Stimulated activated CD4-positive, alpha-beta T cell treated with anti-CD3 and anti-CD28 coated beads, Interleukin-15, amount 100 ng/mL, for 48 hours (primary cell): ENCODE results near the gene HTT.

Experiments used
- DNase-seq, 2 donors: peaks; one replicate each; pipeline ENCODE4 v3.0.0-alpha.2; 2020; ENCODE audit warnings: low read depth in 2 of 2

HTT gene

DNA sequence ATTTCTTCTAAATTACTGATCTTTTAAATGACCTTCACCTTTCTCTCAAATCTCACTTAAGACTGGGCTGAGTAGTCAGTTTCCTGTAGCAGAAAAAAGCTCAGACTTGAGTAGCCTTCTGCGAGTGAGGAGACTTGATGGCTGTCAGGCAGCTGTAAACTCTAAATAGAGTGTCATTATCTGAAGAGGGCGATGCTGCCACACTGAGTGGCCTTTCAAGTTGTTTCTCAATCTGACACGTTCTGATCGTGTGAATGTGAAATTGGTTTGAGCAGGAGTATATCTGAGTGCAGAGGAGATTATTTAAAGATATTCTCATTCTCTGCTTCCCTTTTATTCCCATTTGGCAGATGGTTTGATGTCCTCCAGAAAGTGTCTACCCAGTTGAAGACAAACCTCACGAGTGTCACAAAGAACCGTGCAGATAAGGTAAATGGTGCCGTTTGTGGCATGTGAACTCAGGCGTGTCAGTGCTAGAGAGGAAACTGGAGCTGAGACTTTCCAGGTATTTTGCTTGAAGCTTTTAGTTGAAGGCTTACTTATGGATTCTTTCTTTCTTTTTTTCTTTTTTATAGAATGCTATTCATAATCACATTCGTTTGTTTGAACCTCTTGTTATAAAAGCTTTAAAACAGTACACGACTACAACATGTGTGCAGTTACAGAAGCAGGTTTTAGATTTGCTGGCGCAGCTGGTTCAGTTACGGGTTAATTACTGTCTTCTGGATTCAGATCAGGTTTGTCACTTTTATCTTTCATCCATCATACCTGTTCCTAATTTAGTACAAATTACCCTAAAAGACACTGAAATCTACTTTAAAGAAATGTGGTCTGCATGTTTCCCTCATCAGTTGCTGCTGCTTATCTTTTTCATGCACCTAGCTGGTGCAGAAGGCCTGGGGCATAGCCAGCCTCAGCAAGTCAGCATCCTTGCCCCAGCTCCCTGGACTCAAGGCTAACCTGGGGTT is 100.2 kb downstream of the HTT start:
- no peak for DNase-seq

DNA sequence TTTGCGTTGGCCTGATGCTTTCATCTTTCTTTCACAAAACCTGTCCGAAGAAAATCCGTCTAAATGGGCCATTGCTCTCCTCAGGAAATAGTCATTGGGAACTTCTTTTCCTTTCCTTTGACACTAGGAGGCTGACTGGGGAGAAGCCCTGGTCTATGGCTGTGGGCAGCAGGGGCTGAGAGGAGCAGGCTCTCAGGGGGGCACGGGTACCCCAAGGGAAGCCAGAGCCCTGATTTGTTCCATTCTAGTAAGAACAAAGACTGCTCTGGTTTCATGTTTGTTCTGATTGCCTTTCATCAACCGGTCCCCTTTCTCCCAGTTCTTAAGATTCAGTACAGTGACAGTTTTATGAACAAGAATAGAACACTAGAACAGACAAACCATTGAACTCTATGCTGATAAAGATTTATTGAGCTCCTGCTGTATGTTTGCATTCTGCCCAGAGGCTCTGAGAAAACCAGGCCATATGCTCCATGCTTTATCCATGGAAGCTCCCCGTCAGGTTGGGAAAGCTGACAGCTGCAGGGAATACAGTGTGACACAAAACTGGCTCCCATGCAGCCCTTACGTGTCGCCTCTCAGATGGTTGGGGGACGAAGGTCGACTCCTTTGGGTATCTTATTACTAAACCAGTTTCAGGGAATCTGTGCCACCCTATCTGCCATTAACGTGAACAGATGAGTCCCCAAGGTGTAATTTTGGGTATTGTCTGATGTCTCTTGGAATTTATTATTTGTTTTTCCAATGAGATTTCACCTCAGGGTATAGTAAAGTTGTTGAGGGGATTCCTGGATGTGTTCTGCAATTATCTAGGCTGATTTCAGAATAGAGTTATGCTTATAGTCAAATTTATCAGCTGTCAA is 102.1 kb downstream of the HTT start:
- DNase-seq: no peak

DNA sequence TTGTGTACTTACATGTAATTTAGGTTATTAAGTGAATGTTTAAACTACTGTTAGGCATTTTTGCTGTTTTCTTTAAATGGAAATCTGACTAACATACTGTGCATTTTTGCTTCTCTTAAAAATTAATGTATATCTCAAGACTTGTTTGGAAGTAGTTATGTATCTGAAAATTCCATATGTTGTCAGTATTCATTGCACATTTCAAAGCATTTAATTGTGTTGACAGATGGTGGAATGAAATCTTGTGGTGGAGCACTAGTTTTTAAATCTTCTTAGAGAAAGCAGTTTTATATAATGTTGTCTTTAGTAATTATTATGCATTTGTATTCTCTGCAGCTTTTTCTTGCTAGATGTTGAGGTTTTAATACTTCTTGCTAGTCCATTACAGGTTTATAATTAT is 102.9 kb downstream of the HTT start:
- no peak for DNase-seq

DNA sequence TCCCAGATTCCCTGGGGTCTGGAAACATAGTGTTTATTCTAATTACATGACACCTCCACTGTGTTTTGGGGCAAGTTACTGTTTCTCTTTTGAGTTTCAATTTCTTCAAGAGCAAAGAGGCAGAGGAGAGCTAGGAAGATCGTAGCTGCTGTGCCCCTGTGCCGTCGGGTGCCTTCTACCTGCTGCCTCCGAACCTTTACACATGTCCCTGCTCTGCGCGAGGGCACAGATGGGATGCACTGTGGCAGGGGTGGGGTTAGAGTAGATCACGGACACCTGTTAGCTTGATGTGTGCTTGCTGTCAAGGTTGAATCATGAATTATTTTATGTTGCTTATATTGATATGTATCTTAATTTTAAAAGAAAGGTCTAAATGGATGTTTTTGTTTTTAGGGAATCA is 103.4 kb downstream of the HTT start:
- no peak for DNase-seq

DNA sequence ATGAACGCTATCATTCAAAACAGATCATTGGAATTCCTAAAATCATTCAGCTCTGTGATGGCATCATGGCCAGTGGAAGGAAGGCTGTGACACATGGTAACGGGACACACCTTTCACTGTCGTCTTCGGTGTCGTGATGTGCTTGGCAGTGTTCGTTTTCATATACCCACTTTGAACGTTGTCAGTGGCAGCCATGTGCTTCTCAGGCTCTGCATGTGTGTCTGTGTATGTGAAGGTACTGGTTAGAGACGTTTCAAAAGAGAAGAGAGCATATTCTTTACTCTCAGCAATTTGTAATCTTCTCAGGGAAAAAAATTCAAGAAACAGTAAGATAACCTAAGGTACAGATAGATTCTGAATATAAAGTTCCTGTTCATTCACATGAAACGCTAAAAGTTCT is 103.9 kb downstream of the HTT start:
- no peak for DNase-seq

DNA sequence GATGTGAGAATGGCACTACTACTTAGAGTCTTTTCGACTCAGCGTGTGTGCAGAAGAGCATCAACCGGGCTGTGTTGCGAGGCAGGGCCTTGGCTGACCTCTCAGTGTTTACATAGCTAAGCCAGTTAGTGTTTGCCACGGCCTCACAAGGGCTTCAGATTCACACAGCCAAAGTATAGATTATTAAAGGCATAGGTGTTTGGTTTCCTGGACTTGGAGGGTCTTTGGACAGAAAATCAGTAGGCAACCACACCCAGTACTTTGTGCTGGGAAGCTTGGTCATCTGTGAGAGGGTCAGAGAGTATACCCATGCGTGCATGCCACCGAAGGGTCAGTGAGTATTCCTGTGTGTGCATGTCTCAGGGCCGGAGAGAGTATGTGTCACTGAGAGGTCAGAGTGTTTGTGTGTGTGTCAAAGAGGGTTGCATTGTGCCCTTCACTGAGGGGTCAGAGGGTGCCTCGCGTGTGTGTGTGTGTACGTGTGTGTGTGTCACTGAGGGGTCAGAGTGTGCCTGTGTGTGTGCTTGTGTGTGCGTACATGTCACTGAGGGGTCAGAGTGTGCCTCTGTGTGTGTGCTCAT is 104.7 kb downstream of the HTT start:
- DNase-seq: no peak

DNA sequence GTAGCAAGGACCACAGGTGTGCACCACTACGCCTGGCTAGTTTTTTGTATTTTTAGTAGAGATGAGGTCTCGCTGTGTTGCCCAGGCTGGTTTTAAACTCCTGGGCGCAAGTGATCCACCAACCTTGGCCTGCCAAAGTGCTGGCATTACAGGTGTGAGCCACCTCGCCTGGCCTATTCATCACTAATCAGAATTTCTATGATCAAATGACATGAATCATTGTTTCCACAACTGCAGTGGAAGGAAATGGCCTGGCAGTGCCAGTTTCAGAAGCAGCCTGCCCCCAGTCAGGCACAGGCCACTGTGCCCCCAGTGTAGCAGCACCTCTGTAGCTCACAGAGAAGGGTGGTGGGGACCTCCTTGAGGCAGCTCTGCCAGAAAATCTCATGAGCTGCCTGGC is 108.5 kb downstream of the HTT start:
- no peak for DNase-seq

DNA sequence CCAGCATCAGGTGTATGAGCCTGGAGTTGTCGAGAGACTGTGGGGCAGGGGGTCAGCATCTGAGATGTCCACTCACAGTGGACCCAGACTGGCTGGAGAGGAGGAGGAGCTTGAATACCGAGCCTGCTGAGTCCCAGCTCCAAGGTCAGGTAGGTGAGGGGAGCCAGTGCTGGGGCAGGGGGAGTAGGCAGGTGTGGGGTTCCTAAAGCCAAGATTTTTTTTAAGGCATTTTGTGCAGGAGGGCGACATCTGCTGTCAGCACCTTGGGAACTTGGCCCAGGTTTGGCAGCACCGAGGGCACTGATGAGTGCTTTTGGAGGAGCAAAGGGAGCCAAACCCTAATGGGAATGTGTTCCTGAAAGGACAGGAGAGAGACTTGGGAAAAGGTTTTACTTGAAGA is 110.2 kb downstream of the HTT start:
- no peak for DNase-seq

DNA sequence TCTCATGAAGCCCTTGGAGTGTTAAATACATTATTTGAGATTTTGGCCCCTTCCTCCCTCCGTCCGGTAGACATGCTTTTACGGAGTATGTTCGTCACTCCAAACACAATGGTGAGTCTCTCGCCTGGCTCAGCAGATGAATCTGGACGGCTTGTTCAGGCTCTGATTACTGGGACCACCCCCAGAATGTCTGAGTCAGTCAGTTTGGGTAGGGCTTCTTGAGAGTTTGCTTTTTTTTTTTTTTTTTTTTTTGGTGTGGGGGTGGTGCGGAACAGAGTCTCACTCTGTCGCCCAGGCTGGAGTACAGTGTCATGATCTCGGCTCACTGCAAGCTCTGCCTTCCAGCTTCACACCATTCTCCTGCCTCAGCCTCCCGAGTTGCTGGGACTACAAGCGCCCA is 112.1 kb downstream of the HTT start:
- DNase-seq: no peak

DNA sequence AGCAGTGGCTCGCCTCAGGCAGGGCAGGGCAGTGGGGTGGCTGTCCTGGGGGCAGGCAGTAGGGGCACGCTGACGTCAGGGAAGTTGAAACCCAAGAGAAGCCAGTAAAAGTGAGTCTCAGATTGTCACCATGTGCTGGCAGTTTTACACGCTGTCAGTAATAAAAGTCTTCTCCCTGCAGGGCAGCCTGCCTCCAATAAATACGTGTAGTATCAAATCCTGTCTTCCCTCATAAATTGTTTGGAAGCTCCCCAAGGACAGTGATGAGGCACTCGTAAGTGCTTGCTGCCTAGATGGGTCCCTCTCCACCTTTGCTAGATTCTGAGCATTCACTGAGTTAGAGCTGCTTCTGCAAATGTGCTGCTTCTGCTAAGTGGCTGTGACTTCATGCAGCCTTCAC is 113.6 kb downstream of the HTT start:
- DNase-seq: no peak

DNA sequence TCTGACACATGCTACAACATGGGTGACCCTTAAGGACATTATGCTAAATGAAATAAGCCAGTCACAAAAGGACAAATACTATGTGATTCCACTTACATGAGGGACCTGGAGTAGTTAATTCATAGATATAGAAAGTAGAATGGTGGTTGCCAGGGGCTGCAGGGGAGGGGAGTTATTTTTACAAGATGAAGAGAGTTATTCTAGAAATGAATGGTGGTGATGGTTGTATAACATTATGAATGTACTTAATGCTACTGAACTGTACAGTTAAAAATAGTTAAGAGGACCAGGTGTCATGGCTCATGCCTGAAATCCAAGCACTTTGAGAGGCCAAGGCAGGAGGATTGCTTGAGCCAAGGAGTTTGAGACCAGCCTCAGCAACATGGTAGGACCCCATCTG is 115.0 kb downstream of the HTT start:
- no peak for DNase-seq

DNA sequence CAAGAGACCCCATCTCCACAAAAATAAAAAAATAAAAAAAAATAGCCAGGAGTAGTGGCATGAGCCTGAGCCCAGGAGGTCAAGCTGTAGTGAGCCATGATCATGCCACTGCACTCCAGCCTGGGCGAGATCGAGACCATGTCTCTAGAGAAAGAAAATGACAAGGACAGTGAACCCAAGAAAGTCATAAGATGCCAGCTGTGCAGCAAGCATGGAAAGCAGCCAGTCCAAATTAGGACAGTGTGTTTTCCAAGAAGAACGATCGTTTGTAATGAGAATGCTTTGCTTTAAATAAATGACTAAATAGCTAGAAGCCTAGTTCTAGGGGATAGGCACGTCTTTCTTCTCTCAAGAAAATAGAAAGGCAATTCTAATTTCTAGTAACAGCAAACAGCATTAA is 116.1 kb downstream of the HTT start:
- no peak for DNase-seq

DNA sequence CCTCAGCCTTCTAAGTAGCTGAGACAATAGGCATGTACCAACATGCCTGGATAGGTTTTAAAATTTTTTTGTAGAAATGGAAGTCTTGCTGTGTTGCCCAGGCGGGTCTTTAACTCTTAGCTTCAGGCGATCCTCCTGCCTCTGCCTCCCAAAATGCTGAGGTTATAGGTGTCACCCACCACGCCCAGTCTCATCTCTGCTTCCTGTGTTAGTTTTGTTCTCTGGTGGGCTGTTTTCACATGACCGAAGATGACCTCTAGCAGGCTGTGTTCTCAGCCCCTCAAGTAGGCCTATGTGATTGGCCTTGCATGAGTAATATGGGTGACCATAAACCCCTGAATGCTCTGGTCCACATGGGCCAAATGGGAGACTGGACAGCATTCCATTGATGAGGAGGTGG is 117.7 kb downstream of the HTT start:
- DNase-seq: no peak

DNA sequence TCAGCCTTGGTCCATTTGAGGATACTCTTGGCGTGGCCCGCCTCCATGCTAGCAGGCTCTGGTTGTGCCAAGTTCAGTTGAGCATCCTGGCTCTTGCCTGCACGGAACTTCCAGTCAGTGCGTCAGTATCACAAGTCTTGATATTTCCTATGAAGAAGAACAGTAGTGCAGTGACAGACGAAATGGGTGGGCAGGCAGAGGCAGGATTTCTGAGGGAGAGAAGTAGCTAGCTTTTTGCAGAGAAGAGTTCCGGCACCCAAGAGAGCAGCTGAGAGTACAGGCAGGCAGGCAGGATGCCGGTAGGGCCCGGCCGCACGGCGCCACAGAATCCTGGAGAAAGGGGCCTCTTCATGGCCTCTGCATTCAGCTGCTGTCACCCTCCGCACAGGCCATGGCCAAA is 118.3 kb downstream of the HTT start:
- no peak for DNase-seq

DNA sequence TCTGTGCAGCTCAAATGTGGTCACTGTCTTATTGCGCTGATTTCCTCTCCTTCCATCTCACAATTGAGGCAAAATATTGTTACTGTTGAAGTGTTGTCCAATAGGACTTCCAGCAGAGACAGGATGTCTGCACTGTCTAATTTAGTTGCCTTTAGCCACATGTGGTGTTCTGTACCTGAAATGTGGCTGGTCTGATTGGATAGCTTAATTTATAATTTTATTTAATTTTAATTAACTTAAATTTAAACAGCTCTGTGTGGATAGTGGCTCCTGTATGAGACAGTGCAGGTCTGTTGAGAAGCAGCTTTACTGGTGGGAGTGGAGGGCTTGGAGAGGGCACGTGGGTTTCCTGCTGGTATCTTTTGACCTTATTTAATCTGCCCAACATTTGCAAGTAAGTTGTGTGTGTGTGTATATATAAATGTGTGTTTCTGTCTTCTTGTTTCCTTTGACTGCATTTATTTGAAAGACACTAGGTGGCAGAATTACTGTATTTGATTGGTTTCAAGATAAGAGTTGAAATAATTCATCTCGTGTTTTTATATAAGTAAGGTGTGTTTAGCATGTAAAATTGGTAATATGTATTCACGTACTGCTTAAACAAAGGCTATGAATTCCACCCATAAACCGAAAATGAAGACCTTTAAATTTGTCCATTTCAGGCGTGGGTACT is 119.2 kb downstream of the HTT start:
- DNase-seq: no peak

DNA sequence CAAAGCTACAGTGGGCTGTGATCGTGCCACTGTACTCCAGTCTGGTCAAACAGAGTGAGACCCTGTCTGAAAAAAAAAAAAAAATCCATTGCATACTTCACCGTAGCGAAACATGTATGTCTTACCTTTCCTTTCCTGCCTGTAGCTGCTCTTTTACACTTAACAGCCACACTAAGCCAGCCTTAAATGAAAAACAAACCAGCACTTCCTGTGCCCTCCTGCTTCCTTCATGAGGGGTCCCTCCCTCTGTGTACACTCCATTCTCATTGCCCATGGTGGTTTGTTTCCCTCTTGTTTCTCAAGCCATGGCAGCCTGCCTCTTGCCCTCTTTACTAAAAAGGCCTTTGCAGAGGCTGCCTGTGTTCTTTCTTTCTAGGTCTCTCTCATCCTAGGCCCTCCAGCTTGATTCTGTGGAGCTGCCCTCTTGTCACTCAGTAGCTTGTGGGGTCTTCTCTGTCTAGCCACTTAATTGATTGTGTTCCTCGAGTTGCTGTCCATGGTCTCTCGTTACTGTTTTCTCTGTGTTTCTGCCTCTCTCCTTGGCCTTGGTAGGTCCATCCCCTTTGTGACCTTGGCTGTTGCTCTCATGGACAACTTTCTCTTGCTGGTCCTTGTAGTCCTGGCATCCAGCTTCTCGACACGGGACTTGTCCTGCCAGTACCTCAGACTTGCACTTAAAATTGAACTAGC is 122.3 kb downstream of the HTT start:
- DNase-seq: no peak

DNA sequence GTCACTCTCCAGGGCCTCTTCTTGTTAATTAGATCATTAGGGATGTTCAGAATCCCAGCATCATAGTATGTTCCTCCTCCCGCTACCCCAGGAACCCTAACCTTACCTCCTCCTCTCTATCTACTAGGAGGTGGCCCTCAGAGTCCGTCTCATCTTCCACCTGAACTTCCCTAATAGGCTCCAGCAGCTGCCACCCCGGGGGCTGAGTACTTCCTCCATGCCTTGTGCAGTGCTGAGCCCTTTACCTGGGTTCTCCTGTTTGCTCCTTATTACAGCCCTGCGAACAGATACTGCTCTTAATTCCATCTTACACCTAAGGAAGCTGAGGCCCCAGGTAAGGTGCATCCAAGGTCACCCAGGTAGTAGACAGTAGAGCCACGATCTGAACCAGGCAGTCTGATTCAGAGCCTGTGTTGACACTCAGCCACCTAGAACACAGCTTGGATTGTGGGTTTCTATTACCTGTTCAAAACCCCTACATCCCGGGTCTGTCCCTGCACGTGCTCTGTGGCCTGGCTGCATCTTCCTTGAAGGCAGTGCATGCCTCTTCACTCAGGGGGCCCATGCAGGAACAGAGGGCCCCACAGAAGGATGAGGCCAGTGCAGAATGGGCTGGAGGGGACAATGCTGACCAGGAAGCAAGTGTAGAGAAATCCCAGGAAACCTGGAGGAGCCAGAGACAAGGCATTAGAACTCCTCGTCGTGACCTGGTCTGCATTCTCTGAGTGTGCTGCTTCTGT is 123.1 kb downstream of the HTT start:
- no peak for DNase-seq

DNA sequence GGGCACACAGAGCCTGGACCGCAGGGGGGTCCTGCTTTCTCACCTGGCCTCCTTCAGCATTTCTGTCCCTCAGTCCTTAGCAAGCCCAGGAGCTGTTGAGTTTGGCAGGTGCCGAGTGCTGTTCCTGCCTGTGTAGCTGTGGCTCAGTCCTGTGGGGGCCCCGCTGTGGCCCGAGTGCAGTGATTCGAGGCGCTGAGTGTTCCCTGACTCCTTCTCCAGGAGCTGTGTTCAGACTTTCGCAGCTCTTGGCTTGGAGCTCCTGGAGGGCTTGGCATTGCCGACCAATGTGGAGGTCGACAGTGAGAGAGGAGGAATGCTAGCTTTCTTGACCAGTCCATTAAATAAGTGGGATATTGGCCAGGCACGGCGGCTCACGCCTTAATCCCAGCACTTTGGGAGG is 124.4 kb downstream of the HTT start:
- DNase-seq: no peak

DNA sequence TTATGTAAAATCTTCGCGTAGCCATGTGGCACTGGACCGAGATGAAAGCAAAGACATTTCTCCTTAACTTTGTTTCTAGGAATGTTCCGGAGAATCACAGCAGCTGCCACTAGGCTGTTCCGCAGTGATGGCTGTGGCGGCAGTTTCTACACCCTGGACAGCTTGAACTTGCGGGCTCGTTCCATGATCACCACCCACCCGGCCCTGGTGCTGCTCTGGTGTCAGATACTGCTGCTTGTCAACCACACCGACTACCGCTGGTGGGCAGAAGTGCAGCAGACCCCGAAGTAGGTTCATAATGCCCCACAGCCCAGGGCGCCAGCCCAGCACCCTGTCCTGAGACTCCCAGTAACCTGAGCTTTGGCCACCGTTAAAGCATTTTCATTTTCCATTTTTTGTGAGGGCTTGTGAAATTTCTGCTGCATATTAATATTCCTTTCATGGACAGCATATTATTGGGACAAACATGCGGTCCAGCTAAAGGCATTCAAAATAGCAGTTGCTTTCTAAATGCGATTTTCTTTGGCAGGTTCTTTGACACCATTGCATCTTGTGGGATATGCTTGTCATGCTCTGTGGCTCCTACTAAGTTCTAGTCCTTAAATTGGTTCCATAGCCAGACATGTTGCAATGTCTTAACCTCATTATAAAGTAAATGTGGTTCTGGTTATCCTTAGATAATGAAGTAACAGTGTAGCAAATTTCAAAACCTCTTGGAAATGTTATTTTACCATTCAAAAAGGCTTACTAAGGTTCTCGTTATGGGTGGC is 125.4 kb downstream of the HTT start:
- DNase-seq: no peak
